GM23248 (cell line): ENCODE results near the gene TRIM21.

Experiments used
- EZH2 ChIP-seq: fragments of 200-600 bp; sonication (generic); IDR thresholded peaks from 2 replicates; pipeline ENCODE4 v1.6.1; 2018; ENCODE audit warnings: antibody characterized with exemption, mild to moderate bottlenecking; ENCODE audit not compliant: insufficient read depth, poor library complexity, severe bottlenecking
- EZH2phosphoT487 ChIP-seq: fragments of 200-600 bp; sonication (generic); IDR thresholded peaks from 2 replicates; pipeline ENCODE4 v1.6.1; 2018; ENCODE audit warnings: antibody characterized with exemption, moderate library complexity, mild to moderate bottlenecking, low read depth; ENCODE audit not compliant: insufficient read depth

DNA sequence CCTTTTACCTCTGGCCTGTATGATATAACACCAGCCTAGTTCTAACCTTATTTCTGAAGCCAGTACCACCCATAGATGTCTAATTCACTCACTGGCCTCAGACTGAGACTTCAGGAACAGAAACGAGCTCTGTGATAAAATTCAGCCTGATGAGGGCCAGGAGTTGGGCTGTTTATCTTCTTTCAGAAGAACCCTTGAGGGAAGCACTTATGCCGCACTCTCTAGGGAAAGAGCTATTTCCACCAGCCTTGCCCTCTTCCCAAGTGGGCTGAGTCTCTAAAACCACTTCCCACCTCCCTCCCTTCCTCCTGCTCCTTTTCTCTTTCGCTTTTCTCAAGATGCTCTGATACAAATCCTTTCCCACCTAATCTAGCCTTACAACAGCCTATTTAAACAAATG, 23.3 kb downstream of the TRIM21 start:
- TF ChIP-seq EZH2: no peak
- TF ChIP-seq EZH2phosphoT487: no peak
